ENCODE measurements around the gene STOML3.

- TF ChIP-seq EP300 (IDR thresholded peaks at IDR 0.05) (no peak), CTCF (IDR thresholded peaks at IDR 0.05) (no peak), POLR2A (IDR thresholded peaks at IDR 0.05) (no peak), POLR2AphosphoS5 (IDR thresholded peaks at IDR 0.05) (no peak)
These were observed 34.8 kb upstream of the STOML3 start for GRCh38 chr13:39025433-39025839.
